RWPE2 (cell line): ENCODE measurements around the gene COX7A2.

Experiments
- ATAC-seq: fragments of 200-7000 bp; cut with Tn5 transposase; 3 replicates; pipeline ENCODE4 v1.9.1; 2021; ENCODE audit warnings: low read depth
- DNase-seq: peaks from one replicate; pipeline ENCODE4 v3.0.0-alpha.2; 2020; ENCODE audit warnings: low spot score
- H3K27ac ChIP-seq: fragments of 450-650 bp; 2 replicates; pipeline ENCODE4 v1.5.1; 2017; ENCODE audit warnings: mild to moderate bottlenecking; ENCODE audit not compliant: poor library complexity, severe bottlenecking
- H3K27me3 ChIP-seq: fragments of 250-450 bp; sonication (Bioruptor Pico); 2 replicates; pipeline ENCODE4 v1.5.1; 2021; ENCODE audit warnings: mild to moderate bottlenecking, moderate library complexity; ENCODE audit not compliant: insufficient read depth, poor library complexity, severe bottlenecking
- H3K36me3 ChIP-seq: fragments of 250-450 bp; sonication (Bioruptor Pico); 2 replicates; pipeline ENCODE4 v1.5.1; 2020; ENCODE audit warnings: low read depth, mild to moderate bottlenecking, moderate library complexity
- H3K4me1 ChIP-seq: fragments of 250-450 bp; sonication (Bioruptor Pico); 2 replicates; pipeline ENCODE4 v1.5.1; 2021; ENCODE audit warnings: mild to moderate bottlenecking, moderate library complexity; ENCODE audit not compliant: insufficient read depth, poor library complexity, severe bottlenecking
- H3K4me3 ChIP-seq: fragments of 250-450 bp; sonication (Bioruptor Pico); 2 replicates; pipeline ENCODE4 v1.5.1; 2021; ENCODE audit warnings: mild to moderate bottlenecking, moderate library complexity; ENCODE audit not compliant: severe bottlenecking
- H3K9me3 ChIP-seq: fragments of 250-450 bp; sonication (Bioruptor Pico); 2 replicates; pipeline ENCODE4 v1.5.1; 2021; ENCODE audit warnings: mild to moderate bottlenecking, moderate library complexity; ENCODE audit not compliant: severe bottlenecking
- TF ChIP-seq, protein P1 (sequence below): fragments of 450-650 bp; IDR thresholded peaks from one replicate; pipeline ENCODE4 v1.5.1; 2017; ENCODE audit warnings: mild to moderate bottlenecking, moderate library complexity; ENCODE audit not compliant: poor library complexity, severe bottlenecking

The COX7A2 gene

DNA sequence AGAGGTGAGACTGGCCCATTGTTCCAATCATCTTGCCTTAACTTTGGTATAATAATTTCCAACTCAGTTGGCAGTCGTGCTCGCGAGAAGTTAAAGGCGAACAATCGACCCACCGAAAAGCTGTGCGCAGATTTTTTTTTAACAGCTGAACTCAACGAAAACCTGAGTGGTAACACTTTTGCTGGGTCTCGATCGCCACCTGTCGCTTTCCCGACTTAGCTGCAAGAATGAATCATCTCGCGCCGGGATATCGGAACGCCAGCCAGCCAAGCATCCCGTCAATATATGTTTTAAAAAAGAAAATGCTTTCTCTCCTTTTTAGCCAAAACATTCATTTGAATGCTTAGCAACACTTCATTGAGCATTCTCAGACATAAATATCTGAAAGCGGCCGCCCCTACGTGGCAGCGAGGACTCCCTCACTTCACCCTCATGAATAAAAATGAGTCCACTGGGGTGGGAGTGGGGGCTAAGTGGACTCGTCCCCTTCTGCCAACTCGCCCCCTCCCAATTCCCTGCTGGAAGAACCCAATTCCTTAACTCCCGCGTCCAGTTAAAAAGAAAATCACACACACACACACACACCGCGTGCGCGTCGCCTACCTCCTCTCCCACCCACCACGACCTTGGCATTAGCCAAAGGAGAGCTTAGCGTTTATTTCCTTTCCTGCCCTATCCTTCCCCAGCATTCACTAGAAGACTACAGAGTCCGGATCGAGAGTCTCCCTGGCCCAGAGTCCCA lies 39.2 kb downstream of the COX7A2 start:
- ATAC-seq: peak; percentile 11; the same call in 1 of the 3 replicates
- TF ChIP-seq, protein P1, sequence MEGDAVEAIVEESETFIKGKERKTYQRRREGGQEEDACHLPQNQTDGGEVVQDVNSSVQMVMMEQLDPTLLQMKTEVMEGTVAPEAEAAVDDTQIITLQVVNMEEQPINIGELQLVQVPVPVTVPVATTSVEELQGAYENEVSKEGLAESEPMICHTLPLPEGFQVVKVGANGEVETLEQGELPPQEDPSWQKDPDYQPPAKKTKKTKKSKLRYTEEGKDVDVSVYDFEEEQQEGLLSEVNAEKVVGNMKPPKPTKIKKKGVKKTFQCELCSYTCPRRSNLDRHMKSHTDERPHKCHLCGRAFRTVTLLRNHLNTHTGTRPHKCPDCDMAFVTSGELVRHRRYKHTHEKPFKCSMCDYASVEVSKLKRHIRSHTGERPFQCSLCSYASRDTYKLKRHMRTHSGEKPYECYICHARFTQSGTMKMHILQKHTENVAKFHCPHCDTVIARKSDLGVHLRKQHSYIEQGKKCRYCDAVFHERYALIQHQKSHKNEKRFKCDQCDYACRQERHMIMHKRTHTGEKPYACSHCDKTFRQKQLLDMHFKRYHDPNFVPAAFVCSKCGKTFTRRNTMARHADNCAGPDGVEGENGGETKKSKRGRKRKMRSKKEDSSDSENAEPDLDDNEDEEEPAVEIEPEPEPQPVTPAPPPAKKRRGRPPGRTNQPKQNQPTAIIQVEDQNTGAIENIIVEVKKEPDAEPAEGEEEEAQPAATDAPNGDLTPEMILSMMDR: peak; percentile 89
- Histone ChIP-seq H3K9me3 (no peaks in the 10 kb centered on the region), H3K4me1 (peaks cover 25% of the 10 kb centered on the region), H3K27ac (peak overlapping the region; percentile 74), H3K36me3 (no peaks in the 10 kb centered on the region), H3K27me3 (no peaks in the 10 kb centered on the region), H3K4me3 (peak overlapping the region; percentile 59)
- DNase-seq: peak; percentile 82

DNA sequence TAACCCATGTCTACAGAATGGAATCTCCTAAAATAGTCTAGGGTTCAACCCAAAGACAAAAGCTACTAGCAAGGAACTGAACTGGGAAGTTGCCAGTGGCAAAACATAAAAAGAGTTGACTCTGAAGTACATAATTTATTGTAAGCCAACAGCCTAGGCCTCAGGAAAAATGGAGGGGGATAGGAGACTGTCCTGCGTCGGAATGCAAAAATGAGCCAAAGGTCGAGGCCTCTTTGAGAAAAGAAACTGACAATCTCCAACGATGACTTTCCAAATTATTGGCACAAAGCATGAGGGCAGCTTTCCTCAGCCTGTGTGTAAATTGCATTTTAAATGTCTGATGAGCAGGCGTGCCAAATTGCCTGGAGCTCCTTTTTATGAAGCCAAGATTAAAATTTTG lies 39.9 kb downstream of the COX7A2 start:
- peak overlapping the region; percentile 74 for H3K27ac ChIP-seq
- no peak for DNase-seq
- H3K4me1 ChIP-seq: peaks cover 25% of the 10 kb centered on the region
- TF ChIP-seq, protein P1: no peak
- ATAC-seq: no peak
- H3K27me3 ChIP-seq: no peaks in the 10 kb centered on the region
- H3K9me3 ChIP-seq: no peaks in the 10 kb centered on the region
- peak overlapping the region; percentile 59 for H3K4me3 ChIP-seq
- H3K36me3 ChIP-seq: no peaks in the 10 kb centered on the region

DNA sequence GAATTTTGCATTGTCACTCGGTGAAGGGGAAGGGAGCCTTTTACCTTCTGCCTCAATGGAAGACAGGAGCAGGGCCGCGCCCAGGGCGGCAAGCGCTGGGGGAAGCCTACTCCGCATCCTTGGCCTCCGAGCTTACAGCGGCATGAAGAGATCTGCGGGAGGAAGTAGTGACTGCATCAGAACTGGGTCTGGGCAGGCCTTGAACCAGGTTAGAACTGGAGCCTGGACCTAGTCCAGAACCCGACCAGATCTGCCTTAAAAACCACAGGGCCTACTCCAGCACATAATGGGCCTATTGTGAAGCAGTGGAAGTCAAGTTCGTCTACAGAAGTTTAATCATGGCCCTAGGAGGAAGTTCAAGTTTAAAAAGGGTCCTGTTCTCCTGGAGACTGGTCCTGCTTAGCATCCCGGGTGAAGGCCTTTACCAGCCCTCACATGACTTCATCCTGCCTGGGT lies 40.9 kb downstream of the COX7A2 start:
- Histone ChIP-seq H3K36me3 (no peaks in the 10 kb centered on the region), H3K4me3 (no peak overlapping the region), H3K4me1 (peaks cover 30% of the 10 kb centered on the region), H3K9me3 (no peaks in the 10 kb centered on the region), H3K27me3 (no peaks in the 10 kb centered on the region), H3K27ac (peak overlapping the region; percentile 74)
- ATAC-seq (no peak), DNase-seq (no peak)
- TF ChIP-seq, protein P1: no peak

DNA sequence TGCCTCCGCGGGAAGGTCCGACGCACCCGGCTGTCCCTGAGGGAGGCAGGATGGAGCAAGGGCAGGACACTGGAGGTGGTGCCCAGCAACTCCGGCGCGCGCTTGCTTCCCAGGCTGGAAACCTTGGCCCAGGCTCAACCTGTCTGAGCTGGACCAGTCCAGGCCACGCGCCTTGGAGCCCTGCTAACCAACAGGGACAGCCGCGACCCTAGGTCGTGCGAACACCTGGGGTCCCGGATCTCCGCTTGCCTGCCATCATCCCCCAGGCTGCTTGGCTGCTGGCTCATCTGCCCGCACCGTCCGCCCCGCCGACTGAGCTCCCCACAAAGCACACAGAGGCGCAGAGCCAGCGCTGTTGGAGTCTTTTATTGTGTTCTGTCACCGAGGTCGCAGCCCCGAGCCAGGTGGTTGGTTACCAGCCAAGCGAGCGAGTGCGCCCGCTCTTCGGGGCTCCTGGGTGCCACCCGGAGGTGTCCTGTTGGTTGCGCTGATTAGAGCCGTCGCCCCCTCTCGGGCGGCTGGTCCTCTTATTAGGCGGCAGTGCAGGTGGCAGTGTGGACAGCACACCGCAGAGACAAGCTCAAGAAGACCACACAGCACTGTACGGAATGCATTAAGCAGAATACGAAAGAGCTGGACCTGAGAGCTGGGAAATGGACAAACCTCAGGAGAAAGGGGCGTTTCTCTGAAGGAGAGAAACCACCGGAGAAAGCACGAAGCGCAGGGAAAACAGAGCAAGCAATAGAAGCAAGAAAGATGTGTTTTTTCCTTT lies 41.5 kb downstream of the COX7A2 start:
- Histone ChIP-seq H3K9me3 (no peaks in the 10 kb centered on the region), H3K27ac (peak overlapping the region; percentile 74), H3K27me3 (no peaks in the 10 kb centered on the region), H3K36me3 (no peaks in the 10 kb centered on the region), H3K4me1 (peaks cover 31% of the 10 kb centered on the region), H3K4me3 (peak overlapping the region; percentile 27)
- ATAC-seq (peak; percentile 6; the same call in 1 of the 3 replicates), DNase-seq (peak; percentile 56)
- TF ChIP-seq, protein P1: no peak

DNA sequence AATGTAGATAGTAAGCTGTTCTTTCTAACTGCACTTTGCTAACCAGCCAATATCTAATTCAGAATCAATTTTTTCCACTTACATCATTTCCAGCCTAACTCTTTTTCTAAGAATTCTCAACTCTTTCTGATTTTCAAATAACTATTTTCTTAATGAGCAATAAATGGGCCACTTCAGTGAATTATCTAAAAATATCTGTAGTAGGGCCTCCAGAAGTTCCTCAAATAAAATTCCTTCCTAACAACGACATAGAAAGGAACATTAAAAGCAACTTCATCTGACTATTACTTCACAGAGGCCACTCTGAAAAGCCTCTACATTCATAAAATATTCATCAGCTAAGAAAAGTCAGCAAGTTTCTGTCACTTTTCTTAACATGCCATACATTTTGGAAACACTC lies 42.6 kb downstream of the COX7A2 start:
- TF ChIP-seq, protein P1: no peak
- no peaks in the 10 kb centered on the region for H3K27me3 ChIP-seq
- no peaks in the 10 kb centered on the region for H3K9me3 ChIP-seq
- no peak overlapping the region for H3K4me3 ChIP-seq
- no peaks in the 10 kb centered on the region for H3K36me3 ChIP-seq
- H3K4me1 ChIP-seq: peaks cover 41% of the 10 kb centered on the region
- DNase-seq: no peak
- peak overlapping the region; percentile 74 for H3K27ac ChIP-seq
- ATAC-seq: no peak
